Activated naive CD4-positive, alpha-beta T cell treated with Interleukin-2 at 50 U/mL for 16 hours (primary cell): ENCODE measurements around the gene MRPS12.
"Not testable (repeated sequence)": the region's sequence is repeated elsewhere in the genome, so short reads cannot be mapped to it uniquely, and the experiment has no call there.

Experiments used
- DNase-seq: peaks from one replicate; pipeline ENCODE4 v3.0.0-alpha.2; 2020

Gene MRPS12

DNA sequence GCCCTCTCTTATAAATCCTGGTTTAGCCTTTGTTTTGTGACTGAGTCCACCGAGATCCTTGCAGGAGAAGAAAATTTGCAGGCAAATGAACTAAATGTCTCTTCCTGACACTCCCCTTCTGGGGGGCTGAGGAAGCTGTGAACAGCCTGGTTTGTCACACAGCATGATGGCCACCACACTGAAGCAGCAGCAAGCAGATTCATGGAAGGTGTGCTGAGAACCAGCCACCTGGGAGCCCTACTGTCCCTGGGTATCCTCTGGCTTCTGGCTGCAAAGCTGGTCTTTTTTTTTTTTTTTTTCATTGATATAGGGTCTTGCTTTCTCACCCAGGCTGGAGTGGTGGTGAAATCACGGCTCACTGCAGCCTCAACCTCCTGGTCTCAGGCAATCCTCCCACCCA is 11.2 kb downstream of the MRPS12 start:
- no peak for DNase-seq

DNA sequence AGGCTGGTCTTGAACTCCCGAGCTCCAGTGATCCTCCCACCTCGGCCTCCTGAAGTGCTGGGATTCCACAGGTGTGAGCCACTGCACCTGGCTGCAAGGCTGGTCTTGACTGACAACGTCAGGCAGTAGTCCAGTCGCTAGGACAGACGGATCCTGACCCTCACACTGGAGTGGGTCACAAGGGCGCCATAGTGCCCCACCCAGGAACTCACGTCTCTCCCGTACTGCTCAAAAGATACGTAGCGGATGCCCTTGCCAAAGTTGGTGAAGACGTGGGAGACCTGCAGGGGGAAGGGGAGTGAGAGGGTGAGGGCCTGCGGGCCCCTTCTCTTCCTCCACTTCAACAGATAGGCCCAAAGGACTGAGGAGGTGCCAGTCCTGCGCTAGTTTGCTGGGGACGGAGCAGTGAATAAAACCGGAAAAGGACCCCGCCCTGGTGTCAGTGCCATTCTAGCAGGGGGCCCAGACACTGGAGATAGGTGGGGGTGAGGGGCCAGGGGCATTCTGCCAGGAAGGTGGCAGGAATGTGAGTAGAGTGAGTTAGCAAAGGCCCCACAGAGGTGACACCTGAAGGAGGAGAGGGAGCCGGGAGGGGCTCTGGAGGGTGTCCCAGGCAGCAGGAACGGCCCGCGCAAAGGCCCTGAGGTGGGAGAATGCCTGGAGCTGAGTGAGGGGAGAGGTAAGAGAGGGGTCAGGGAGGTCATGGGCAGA is 11.9 kb downstream of the MRPS12 start:
- no peak for DNase-seq

DNA sequence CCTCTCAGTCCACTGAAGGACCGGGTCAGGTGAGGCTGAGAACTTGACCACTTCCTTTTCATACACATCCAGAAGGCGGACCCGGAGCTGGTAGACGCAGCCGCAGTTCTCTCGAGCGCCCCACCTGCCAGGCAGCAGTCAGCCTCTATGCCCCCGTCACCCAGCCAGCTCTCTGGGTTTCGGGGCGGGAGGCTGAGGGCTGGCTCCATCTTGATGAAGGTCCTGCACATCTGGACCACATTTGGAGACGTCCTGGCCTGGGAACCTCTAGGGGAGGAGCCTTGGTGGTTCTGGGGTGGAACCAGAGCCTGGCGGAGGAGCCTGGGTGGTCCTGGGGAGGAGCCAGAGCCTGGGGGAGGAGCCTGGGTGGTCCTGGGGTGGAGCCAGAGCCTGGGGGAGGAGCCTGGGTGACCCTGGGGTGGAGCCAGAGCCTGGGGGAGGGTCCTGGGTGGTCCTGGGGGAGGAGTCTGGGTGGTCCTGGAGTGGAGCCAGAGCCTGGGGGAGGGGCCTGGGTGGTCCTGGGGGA is 14.3 kb downstream of the MRPS12 start:
- no peak for DNase-seq

DNA sequence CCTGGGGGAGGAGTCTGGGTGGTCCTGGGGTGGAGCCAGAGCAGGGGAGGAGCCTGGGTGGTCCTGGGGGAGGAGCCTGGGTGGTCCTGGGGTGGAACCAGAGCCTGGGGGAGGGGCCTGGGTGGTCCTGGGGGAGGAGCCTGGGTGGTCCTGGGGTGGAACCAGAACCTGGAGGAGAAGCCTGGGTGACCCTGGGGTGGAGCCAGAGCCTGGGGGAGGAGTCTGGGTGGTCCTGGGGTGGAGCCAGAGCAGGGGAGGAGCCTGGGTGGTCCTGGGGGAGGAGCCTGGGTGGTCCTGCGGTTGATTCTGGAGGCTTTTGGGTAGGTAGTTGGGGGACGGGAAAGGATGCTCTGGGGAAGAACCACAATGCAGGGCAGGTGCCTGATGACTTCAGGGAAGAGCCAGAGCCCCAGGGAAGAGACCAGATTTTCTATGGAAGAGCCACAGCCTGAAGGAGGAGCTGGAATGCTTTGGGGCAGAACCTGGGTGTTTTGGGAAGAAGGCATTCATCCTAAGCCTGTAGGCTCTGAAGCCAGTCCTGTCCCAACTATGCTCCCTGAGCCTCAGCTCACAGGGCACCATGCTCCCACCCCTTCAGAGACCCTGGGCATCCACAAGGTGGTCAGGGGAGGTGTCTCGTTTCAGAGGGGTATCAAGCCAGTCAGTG is 15.0 kb downstream of the MRPS12 start:
- DNase-seq = no peak

DNA sequence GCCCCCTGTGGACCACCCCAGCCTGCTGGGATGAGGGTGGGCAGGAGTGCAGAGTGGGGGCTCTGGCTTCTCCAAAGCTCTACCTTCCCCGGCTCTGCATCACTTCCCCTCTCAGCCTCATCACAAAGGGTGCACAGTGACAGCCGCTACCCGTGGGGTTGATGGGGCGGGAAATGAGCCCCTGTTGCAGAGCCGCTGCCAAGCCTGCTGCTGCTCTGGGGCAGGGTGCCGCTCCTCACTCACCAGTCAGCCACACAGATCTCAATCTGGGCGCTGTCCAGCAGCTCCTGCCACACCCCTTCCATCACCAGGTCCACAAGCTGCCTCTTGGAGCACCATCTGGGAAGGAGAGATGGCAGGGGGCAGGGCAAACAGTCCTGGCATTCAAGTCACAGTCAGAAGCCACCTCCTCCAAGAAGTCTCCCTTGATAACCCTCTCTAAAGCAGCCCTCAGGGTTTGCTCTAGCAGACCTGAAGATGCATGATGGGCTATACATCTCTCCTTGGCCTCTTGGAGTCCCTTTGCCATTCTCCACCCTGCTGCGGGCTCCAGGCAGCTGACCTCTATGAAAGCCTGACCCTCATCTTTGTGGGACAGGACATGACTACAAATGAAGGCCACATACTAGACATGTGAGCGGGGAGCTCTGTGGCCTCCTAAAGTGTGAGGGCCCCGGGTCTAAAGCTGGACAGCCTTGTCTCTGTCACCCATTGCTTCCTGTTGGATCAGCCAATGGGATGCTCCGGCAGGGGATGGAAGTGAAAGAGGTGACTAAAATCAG is 15.7 kb downstream of the MRPS12 start:
- DNase-seq = no peak

DNA sequence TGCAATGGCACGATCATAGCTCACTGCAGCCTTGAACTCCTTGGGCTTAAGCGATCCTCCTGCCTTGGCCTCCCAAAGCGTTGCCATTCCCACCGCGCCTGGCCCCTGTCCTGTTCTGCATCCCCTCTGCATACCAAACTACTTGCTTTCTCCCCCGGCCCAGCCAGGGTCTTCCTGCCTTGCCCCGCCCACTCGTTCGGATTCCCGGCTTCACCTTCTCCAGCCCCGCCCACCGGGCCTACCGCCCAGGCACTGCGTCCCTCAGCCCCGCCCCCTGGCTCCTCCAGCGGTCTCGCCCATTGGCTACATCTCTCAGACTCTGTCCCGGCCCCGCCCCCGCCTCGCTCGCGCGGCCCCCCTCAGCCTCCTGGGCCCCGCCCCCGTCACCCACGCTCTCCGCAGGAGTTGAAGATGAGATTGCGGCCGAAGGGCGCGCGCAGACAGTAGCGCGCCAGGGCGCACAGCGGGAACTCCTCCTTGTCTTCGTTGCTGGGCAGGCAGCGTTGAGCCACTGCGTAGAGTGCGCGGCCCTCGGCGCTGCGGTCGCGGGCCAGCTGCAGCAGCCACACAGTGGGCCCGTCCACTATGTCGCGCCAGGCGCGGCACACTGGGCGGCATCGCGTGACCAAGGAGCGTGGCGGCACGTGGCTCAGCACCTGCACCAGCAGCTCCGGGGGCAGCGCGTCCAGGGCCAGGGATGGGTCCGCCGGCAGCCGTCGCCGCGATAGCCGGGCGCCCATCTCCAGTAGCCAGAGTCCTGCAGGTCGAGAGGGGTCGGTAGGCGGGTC is 19.0 kb downstream of the MRPS12 start:
- peak; percentile 82 for DNase-seq

DNA sequence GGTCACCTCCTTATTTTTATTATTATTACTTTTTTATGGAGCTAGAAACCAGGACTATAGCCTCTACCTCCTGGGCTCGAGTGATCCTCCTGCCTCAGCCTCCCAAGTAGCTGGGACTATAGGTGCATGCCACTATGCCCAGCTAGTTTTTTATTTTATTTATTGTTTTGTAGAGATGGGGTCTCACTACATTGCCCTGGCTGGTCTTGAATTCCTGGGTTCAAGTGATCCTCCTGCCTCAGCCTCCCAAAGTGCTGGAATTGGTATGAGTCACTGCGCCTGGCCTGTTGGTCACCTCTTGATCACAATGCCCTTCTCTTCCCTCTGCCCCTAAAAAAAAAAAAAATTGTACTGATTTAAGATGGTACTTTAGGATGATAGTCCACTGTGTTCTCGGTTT is 20.4 kb downstream of the MRPS12 start:
- DNase-seq = no peak

DNA sequence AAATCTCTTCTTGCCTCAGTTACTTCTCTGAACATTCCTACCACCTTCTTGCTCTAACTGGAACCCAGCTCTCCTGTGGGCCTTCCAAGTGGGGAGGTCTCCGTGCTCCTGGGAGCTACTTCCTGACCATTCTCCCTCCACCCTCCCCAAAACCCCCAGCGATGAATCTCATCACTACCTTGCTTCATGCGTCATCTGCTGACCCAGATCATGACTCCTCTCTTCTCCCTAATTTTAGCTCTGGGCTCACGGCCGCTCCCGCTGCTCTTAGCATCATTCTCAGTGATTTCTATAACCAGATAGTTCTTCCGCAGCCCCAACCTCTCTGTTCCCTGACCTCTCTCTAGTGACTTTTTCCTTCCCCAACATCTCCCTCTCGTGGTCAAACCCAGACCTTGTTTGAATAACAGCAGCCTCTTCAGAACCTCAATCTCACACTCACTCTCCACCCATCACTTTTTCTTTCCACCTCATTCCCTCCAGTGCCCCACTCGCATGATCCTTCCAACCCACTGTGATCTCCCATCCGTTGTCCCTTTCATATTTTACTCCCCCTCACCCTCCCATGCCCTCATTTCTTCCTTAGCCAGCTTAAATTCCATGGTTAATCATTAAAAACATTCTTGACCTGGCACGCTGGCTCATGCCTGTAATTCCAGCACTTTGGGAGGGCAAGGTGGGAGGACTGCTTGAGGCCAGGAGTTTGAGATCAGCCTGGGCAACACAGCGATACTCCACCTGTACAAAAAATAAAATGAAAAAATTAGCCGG is 21.8 kb downstream of the MRPS12 start:
- DNase-seq = no peak

DNA sequence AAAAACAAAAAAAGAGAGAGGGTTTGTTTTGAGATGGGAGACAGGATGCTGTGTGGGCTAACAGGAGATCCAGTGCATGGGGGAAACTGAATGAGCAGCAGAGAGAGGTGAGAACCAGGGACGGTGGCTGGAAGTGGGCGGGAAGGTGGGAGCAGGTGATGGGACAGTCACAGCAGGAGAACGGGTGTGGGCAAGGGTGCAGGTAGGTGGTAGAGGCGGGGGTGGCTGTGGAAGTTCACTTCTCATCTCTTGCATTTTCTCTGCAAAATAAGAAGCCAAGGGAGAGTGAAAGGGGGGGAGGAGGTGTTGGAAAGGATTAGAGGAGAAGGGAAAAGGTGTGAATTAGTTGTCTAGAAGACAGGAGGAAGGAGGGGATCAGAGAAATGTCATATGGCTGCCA is 22.9 kb downstream of the MRPS12 start:
- DNase-seq = no peak

DNA sequence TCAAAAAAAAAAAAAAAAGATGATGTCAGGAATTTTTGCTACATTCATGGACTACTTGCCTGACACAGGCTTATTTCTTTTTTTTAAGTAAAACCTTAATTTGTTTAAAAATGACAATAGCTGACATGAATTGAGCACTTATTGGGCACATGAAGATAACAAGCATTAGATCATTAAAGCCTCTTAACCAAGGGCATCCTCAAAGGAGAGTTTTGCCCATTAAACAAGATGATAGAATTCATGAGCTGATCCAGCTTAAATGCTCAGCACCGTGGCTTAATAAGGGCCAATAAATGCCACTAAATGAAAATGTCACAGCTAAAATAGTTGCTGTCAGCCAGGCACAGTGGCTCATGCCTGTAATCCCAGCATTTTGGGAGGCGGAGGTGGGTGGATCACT is 25.5 kb downstream of the MRPS12 start:
- no peak for DNase-seq

DNA sequence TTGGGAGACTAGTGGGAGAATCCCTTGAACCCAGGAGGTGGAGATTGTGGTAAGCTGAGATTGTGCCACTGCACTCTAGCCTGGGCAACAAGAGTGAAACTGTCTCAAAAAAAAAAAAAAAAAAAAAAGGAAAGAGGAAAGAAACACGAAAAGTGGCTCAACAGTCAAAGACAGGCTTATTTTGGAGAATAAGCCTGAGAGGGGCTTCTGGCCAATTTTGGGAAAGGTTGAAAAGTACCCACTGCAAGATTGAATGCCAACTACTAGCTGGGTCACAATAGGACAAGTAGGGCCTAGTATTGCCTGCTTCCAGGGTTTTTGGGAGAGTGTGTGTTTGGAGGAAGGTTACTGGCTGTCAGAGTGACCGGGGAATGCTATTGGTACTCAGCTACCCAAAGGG is 27.6 kb downstream of the MRPS12 start:
- DNase-seq = no peak

DNA sequence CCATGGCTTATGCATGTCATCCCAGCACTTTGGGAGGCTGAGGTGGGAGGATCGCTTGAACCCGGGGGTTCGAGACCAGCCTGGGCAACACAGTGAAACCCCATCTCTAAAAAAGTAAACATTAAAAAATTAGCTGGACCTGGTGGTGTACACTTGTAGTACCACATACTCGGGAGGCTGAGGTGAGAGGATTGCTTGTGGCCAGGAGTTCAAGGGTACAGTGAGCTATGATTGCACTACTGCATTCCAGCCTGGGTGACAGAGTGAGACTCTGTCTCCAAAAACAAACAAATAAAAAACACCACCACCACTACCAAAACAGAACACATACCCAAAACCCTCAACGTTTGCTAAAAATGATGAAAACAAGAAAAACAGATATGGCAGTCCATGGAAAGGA is 28.9 kb downstream of the MRPS12 start:
- DNase-seq = no peak

DNA sequence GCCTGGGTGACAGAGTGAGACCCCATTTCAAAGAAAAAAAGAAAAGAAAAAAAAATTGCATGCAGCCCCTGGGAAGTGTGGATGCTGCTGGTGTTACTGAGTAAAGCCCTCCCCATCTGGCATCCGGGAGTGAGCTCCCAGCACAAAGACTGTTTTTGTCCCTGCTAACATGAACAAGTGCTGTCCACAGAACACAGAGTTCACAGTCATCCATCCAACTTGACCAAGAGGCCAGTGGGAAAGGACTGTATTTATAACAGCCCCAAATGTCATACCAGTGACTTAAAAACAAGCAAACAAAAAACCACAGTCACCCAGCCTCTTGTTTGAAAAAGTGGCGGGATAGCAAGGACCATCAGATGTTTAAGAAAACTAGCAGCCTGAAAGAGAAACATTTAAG is 34.0 kb downstream of the MRPS12 start:
- DNase-seq = no peak

DNA sequence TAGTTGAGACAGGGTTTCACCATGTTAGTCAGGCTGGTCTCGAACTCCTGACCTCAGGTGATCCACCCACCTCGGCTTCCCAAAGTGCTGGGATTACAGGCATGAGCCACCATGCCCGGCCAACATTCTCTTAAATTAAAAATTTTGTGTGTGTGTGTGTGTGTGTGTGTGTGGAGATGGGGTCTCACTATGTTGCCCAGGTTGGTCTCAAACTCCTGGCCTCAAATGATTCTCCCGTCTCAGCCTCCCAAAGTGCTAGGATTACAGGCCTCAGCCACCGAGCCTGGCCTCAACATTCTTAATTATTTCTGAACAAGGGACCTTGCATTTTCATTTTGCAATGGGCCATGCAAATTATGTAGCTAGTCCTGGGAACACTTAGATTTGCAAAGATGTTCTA is 35.4 kb downstream of the MRPS12 start:
- DNase-seq = not testable (repeated sequence)

DNA sequence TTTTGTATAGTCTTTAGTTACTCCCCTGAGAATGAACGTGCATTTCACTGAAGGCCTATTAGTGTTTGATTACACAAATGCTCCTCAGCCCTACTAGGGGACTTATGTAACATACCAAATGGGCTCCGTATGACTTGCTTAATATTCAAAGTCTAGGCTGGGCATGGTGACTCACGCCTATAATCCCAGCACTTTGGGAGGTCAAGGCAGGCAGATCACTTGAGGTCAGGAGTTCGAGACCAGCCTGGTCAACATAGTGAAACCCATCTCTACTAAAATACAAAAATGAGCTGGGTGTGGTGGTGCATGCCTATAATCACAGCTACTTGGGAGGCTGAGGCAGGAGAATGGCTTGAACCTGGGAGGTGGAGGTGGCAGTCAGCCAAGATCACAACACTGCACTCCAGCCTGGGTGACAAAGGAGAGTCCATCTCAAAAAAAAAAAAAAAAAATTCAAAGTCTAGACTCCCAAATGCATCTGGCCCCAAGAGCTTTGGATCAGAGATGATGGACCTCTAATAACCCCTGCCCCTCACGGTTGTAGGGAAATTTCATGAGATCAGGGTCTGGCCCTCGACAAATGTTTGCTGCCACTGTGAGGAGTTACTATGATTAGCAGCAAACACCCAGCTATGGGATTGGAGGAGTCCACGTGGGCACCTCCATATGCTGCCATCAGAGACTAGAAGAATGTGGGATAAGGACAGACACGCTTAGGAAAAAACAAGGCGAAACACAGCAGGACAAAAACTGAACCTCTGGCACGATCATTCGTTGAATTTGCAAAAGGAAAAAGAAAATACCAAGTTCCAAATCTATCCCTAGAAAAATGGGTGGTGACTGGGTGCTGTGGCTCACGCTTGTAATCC is 40.2 kb downstream of the MRPS12 start:
- DNase-seq = no peak

DNA sequence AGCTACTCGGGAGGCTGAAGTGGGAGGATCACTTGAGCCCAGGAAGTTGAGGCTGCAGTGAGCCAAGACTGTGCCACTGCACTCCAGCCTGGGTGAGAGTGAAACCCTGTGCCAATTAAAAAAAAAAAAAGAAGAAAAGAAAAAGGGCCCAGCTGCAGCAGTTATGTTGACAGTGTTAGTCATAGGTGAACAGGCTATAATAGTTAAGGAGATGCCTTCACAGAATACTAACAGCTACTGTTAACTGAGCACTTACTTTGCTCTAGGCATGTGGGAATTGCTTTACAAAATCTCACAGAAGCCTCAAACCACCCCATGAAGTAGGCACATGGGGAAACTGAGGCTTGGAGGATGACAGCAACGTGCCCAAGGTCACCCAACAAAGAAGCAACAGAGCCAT is 40.9 kb downstream of the MRPS12 start:
- no peak for DNase-seq

DNA sequence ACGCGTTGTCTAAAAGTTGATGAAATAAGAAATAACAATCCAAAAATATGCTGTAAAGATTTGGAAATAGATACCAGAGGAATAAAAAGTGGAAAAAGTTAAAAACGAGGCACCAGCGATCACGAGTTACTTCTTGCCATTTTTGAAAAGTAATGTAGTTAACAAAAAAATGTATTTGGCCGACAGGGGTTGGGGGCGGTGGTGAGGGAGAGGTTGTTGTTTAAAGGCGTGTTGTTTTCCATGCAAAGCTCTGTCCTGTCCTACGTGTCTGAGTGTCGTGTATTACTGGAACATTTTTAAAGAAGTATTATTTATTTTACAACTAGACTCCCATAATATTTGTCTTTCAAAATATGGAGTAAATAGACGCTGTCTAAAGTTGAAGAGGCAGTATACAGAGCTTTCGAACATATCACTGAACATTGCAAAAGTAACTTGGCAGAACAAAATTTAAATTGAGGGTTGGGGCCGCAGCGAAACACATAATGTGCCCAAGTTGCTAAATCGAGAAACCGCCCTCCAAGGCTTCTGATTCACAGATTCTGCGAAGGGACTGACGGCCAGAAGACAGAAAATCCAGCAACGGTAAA is 44.0 kb downstream of the MRPS12 start:
- no peak for DNase-seq

DNA sequence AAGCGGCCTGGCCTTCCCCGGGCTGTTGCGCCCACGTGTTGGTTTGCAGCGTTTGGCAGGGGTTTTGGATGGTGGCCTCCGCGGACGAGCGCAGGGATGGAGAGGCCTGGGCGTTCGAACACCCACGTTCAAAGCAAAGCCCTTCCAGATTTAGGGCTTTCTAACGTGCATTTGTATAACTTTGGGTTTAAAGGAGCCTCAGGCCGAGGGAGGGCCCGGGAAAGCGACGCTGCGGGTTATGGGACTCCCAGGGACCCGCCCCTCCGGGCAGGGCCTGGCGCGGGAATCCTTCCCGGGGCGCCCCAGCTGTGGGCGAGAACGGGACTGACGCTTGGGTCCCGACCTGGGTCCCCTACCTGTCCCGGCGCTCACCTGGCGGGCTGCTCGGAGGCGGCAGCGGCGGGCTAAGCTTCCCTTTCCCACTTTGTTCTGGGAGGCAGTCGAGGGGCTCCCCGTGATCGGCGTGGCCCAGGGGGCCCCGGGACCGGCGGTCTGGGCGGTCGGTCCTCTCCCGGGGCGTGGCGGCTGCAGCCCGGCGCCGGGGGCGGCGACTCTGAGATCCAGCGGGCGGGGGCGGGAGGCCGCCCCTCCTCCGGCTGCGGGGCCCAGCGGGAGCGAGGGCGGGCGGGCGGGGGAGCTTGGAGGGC is 44.6 kb downstream of the MRPS12 start, which contains the start of gene FBXO17:
Gene FBXO17, minus strand, starts transcription at position 529 of the 647 bp plus-strand sequence. CDS start 25,423 bp downstream, outside the sequence.
- DNase-seq = no peak

DNA sequence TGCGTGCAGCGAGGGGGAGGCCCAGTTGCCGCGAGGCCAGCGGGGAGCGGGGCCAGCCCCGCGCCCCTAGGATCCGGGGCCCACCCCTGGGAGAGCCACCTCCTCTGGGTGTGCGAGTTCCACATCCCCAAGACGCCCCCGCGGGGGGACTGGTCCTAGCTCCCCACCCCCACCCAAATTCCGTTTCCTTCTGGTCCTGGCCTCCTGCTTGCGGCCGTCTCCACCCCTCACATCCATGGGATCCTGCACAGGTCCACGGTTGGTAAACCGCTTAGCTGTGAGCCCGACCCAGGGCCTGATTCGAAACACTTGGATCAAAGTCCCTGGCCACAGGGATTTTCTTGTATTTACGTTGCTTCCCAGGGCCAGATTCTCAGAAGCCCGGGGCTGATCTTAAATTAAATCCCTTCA is 45.1 kb downstream of the MRPS12 start:
- DNase-seq = no peak
